Stimulated activated CD8-positive, alpha-beta memory T cell treated with anti-CD3 and anti-CD28 coated beads, Interleukin-7, amount 100 ng/mL, for 4 hours (primary cell): ENCODE measurements around the gene GNAO1.

Source experiments
- DNase-seq, 2 donors: peaks; one replicate each; pipeline ENCODE4 v3.0.0-alpha.2; 2020; ENCODE audit warnings: low read depth in 2 of 2

The GNAO1 gene

DNA sequence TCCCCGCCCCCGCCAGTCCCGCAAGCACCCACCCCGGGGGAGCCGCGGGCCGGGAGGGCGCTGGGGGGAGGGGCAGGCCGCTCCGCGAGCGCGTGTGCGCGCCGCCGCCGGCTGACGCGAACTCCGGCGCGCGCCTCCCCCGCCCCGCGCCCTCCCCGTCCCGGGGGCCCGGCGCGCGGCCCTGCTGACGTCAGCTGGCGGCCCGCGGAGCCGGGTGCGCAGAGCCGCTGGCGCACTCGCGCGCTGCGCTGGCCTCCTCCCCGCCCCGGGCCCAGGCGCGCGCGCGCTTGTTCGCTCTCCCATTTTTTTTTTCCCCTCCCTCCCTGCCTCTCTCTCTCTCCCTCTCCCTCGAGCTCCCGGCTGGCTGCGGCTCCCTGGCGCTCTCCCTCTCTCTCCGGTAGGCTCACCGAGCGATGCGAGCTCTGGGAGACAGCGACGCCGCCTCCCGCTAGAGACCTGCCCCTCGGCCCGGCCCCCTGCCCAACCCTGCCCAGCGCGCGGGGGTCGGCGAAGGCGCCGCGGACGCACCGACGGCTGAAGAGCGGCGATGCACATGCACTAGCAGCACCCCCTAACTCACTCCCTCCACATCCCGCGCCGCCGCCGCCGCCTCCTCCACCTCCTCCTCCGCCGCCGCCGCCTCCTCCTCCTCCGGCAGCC lies at the start of gene GNAO1:
GNAO1 (plus strand) TSS at position 334 of the 660 bp plus-strand sequence. CDS start 747 bp downstream, outside the sequence.
- peak in 1 of 2 donors; percentile 69 for DNase-seq

- DNase-seq, result no peak
Observed at GRCh38 chr16:56143666-56144065, 47.6 kb upstream of the GNAO1 start.

GRCh38 chr16:56145369-56145768 lies 45.9 kb upstream of the GNAO1 start:
- DNase-seq, result no peak

DNA sequence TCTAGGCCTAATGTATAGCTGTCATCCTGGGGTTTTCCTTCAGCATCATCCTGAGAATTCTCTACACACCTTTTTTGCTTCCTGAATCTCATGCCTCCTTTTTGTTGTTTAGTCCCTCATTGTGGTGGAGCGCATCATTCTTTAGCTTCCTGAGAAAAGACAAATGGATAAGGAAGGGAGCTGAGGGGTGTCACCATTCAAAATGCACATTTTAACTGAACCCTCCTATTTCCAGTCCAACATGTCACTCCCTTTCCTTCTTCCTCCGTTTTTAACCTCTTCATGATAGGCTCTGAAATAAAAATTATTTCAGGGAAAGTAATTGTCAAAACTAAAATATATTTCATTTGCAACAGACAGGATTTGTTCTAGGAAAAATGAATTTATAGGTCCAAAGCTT lies 39.7 kb upstream of the GNAO1 start:
- DNase-seq, result no peak

DNA sequence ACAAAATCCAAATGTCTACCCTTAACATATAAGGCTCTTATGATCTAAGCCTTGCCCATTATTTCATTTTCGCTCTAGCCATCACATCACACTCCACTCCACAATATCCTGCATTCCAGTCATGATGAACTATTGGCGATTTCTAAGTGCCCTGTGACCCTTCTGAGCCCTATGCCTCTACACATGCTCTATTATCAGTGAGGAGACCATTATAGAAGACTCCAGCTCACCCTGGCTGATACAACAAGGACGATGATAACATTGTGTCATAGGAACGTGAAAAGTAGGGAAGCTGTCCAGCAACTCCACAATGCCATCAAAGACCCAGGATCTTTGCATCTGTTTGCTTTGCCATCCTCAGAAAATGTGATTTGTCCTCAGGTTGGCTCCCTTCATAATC lies 29.6 kb upstream of the GNAO1 start:
- DNase-seq, result no peak

DNA sequence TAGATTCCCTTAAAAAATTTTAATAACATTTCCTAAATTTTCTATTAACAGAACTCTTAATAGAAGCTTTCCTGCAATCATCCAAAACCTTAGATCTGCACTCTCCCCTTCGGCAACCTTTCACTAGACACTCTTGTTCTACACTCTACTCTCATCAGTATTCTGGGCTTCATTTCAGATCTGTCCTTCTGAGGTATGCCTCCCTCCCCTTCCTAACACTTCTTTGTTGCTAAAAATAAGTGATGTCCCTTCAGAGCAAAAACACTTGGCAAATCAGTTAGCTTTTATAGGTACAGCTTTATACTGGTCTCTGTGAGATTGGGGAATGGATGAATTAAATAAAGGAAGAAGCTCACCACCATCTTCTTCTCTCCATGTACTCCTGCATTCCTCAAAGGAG lies 28.2 kb upstream of the GNAO1 start:
- DNase-seq, result no peak

GRCh38 chr16:56163938-56164337 lies 27.4 kb upstream of the GNAO1 start:
- no peak for DNase-seq

DNA sequence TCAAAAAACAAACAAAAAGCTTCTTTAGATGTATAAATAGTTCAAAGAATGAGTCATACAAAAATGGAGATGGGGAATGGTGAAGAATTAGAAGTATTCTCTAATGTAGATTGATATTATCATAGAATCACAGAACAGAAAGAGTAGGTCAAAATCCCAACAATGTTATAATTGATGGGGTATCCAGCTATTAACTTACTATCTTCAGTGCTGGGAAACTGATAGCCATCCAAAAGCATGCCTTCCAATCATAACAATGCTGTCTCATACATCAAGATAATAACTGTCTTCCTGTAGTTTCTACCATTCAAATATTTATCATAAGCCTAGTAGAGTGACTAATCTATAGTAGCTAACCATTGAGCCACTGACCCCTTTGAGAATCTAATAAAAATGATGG lies 26.7 kb upstream of the GNAO1 start:
- no peak for DNase-seq

DNA sequence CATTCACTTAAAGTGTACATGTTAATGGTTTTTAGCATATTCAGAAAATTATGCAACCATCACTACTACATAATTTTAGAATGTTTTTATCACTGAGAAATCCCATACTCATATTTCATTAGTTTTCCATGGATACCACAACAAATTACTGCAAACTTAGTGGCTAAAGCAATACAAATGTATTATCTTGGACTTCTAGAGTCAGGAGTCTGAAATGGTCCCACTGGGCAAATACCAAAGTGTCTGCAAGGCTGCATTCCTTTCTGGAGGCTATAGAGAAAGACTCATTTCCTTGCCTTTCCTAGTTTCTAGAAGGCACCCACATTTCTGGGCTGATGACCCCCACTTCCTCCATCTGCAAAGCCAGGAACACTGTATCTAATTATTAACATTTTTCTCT lies 16.9 kb upstream of the GNAO1 start:
- DNase-seq, result no peak

GRCh38 chr16:56181401-56181800 lies 9.9 kb upstream of the GNAO1 start:
- no peak for DNase-seq

GRCh38 chr16:56183266-56183665 lies 8.0 kb upstream of the GNAO1 start:
- DNase-seq, result no peak

- no peak for DNase-seq
Observed at GRCh38 chr16:56190048-56190676, 1.1 kb upstream of the GNAO1 start.

DNA sequence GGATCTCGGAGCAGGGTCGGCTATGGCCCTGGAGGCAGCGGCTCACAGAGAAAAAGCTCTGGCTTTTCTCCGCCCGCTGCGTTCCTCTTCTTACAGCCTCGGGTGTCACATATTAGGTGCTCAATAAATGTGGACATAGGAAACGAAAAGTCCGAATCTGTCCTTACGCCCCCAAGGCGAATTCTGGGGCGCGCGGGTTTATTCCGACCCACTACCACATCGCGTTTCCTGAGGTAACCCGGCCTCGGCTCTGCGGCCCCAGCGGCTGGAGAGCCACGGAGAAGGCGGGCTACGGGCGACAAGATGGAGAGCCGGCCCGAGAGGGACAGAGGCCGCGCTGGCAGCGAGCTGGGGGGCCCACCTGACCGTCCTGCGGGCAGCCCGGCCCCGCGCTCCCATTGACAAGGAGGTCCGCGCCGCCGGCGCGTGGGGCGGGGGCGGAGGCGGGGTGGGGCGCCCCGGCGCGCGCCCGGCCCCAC lies 573 bp upstream of the GNAO1 start:
- DNase-seq, result no peak

GRCh38 chr16:56191835-56192634 lies 746 bp downstream of the GNAO1 start:
- no peak for DNase-seq

DNA sequence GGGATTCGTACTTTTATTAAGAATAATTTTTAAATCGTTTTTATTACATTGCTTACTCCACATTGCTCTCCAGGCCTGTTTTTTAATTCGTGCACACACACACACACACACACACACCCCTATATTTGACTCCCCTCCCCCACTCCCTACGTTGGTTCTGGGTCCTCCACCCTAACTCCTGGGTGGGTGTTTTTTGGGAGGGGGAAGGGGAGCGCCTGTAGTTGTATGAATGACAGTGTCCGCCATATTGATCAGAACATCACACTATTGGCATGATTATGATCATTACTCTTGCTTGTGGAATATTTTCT lies 1.3 kb downstream of the GNAO1 start:
- no peak for DNase-seq

DNA sequence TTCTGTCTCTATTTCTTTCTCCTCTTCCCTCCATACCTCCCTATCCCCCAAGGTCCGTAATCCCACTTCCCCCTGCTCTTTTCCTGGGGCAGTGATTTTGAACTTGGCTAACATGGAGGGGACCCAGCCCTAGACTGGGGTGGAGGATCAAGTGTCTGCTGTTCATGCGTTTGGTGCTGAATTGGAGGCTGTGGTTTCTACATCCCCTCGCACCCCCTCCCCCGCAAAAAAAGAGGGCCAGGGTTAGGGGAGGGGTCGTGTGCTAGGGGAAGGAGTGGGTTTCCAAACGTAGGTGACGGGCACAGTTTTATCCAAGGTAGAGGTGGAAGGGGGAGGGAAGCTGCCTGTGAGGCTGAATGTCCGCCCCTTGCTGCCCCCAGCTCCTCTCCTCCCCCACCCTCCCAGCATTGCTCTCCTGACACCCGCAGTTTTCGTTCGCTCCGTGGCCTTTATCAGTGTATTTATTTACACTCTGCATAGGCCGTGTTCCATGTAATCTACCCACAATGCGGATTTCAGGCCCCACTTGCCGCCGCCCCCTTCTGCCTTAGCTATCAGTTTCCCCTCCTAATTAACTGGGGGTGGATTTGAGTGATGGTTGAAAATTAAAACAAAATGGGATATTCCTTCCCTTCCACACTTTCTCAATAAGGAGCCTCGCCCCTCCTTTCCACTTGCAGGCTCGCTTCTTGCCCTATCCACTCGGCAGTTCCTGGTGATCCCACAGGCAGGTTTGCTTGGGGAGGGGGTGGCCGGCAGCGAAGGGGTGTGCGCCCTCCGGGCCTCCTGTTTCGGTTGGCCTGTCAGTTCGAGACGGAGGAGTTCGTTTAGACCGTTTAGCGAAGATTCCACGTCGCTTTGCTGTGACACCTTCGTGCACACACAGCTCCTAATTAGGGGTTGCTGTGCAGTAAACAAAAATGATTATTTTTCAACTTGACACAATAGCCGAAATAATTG lies 2.0 kb downstream of the GNAO1 start:
- DNase-seq, result no peak

DNA sequence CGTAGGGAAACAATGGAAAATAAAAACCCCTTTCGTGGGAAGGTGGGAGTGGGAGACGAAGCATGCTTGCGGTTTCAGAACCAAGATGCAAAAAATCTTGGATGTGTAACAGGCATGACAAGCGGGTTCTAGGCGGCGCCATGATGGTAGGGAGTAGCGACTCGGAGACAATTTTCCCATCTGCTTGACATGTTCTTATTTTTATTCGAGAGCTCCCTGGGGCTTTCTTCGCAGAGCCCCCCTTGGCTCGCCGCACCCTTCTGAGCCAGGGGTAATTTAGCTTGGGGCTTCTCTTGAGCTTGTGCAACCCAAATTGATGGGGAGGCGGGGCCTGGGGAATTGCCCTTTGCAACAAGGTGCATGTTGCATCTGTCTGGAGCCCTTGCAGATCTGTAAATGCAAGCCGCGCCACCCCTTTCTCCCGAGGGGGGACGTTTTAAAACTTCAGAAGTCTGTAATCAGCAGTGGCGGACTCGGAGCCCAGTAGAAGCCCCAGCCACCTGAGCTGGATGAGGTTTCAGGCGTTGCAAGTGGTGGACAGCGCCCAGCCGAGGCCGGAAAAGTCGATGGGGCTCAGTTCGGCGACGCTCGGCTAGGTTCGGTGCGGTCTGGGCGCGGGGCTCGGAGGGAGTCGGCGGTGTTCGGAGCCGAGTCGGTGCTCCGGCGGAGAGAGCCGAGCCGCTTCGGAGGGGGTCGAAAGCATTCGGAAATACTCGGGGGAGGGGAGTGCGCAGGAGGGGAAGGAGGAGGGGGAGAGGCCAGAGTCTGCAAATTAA lies 2.9 kb downstream of the GNAO1 start:
- DNase-seq, result peak in 1 of 2 donors; percentile 31

DNA sequence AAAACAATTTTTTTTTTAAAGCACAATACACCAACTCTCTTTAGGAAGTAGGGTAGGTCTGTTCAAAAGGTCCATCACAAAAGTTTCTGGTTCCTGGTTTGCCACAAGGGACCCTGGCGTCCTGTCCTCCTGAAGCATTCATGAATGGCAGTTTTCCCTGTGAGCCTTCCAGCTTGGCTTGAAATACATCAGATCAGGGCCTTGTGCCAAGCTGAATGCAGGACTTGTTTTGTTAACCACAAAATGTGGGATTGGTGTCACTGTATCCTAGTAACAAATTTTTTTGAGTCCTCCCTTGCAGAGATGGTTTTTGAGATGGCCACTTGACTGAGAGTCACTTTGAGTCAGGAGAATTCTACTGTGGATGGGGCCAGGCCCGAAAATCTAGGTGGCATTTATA lies 3.9 kb downstream of the GNAO1 start:
- DNase-seq, result no peak

- DNase-seq, result no peak
Observed at GRCh38 chr16:56196381-56196780, 5.1 kb downstream of the GNAO1 start.

GRCh38 chr16:56197192-56197992 lies 6.1 kb downstream of the GNAO1 start:
- no peak for DNase-seq
